Dedifferentiated amniotic fluid mesenchymal stem cell (primary cell): Measurements from ENCODE around the gene CYTH1.
A peak's percentile ranks its signal among the peaks of the same experiment; 100 is the strongest.

ENCODE experiments used
- DNase-seq: peaks from one replicate; pipeline ENCODE4 v3.0.0-alpha.2; 2016; ENCODE audit errors: extremely low spot score

CYTH1 gene

DNA sequence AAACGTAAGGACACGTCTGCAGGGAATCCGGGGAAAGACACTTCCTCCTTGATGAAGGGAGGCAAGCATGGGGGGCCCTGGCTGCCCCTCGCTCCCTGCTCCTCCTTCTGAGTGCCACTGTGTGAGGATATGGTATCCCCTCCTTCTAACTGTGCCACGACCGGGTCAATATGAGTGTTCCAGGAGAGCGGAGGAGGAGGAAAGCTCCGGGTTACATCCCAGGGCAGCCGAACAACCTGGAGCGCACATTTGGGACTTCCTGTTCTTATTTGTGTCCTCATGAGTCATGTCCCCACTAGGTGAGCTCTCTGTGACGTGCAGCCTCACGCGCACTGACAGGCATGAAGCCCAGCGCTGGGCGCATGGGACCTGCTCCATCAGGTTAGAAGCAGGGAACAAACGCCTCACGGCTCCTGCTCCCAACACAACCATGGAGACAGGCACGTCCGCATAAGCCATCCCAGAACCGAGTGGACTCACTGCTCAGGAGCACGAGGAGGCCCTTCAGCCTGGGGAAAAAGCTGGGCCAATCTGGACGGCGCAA, 112.0 kb downstream of the CYTH1 start:
- DNase-seq, result no peak

DNA sequence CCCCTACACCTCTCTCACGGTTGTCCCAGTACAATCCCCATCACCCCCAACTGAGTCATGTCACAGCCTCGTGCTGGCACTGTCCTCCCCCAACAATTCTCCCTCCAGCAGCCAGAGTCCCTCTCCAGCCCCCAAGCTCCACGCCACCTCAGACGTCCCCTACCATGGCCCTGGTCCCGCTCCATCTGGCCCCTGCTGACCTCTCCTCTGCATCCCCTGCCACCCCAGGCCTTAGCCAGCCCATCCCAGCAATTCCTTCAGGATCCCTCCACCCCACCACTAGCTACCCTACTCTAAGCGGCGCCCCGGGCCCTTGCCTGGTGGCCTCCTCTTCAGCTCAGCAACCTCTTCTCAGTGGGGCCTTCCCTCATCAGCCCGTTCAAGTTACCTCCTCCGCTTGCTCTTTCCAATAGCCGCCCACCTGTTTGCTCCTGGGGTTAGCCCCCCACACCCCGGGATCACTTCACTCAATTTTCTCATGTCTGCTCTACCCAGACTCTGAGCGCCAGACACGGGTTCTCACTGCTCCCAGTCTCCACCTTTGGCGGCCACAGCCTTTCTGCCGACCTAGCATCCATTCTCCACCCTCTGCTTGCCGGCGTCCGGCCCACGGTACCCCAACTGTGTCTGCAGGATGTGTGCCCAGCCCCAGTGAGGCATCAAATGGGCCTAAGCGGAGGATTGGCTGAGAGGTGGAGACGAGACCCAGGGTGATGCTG, 112.7 kb downstream of the CYTH1 start:
- DNase-seq, result no peak

DNA sequence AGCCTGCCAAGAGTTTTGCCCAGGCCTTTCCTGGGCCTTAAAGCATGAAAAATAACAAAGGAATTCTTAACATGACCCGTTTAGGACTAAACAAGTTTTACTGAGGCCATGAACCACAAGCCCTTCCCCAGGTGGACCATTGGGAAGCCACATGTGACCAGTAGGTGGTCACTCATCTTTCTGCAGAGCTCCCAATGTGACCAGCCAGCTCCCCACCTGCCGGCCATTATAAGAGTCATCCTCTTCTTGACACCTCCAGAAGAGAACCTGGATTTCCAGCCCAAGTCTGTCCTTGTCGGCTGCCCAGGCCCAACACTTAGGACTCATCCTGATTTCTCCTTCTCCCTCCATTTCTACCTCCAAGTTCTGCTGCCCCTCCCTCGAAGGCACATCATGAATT, 113.2 kb downstream of the CYTH1 start:
- DNase-seq, result no peak

DNA sequence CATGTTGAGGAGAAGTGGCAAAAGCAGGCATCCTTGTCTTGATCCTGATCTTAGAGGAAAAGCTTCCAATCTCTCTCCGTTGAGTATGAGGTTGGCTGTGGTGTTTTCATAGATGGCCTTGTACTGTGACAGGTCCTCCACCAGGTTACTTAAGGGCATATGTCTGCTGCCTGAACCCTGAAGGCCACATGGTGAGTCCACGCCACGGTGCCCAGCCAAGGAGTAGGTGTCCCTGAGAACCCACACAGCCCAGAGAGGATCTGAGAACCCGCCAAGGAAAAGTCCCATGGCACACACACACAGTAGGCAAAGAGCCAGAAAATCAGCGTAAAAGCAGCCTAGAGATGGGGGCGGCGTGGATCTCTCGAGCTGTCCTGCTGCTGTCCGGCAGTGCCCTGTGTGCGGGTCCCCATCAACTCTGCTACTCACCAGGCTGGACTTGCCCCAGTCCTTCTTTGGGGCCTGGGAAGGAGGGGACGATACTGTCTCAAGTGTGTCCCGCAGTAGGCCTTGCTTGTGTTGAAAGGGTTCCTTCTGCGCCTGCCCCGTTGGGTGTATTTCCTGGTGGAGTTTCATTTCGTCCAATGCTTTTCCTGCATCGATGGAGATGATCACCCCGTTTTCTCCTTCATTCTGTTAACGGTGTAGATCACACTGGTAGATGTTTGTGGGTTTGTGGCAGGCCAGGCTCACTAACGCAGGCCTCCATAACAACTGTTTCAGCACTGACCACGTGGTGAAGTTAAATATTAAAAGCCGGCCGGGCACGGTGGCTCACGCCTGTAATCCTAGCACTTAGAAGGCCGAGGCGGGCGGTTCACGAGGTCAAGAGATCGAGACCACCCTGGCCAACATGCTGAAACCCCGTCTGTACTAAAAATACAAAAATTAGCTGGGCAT, 114.1 kb downstream of the CYTH1 start:
- no peak for DNase-seq

DNA sequence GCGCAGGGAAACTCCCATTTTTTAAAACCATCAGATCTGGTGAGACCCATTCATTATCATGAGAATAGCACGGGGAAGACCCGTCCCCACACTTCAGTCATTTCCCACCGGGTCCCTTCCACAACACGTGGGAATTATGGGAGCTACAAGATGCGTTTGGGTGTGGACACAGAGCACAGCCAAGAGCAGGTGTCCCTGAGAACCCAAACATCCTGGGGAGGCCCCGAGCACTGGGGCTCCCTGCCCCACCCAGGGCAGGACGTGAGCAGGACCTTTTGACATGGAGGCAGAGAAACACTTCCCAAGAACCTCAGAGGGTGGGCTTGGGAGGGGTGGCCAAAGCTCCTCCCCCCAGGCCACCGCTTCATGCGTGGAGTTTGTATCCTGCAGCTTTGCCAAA, 115.0 kb downstream of the CYTH1 start:
- DNase-seq, result no peak

DNA sequence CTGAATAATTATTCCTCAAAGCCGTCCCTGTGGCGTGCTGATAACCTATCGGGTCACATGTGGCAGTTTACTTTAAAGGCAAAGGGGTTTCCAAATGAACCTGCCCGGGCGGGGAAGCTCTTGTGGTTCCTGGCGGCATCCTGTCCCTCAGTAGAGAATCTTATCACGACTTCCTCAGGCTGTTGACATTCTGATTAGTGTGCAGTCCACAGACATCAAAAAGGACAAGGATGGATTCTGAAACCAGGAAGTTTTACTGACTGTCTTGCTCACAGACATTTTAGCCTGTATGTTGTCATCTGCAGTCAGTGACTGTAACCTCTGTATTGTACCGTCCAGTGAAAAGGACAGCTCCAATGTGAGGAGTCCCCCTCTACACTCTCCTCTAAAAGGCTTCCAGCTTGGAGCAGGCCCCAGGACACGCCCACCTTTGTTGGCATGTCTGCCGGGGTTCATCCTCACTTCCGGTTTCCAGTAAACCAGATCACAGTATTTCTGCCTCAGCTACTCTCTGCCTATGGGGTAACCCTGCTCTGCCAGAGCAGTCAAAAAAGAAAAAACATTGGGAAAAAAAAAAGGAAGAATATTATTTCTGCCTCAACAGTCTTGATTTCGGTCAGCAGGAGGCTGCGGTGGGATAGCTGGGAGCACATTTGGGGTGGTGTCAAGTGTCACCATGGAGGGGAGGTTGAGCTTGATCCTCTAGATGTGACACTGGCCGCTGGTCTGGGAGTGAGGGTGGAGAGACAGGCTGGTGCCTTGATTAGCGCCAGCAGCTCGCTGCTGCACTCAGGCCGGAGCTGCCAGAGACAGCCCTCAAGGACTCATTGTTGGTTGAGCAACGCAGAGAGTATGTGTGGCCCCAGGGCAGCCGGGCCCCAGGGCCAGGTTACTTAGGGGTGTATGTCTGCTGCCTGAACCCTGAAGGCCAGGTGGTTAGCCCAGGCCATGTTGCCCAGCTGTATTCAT, 115.8 kb downstream of the CYTH1 start:
- DNase-seq, result no peak

DNA sequence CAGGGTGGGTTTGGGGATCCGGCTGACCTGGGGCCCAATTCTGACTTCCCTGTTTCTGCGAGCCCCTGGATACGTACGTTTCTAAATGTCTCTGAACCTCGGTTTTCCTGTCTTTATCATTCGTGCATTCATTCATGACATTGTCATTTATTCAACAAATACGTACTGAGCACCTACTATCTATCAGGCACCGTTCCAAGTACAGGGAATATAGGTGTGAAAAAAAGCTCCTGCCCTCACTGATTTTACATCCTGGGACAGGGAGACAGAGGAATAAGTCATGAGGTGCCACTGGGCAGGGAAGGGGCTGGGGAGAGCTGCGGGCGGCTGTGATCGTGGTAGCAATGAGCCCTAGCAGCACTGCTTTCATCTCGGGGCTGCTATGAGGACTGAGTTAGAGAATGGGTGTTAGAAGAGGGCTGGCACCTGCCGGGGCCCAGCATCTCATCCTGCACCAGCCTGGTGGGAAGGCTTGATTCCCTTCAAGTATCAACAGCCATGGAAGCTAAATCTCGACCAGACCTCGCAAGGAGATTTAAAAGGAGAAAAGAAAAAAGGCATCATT, 116.6 kb downstream of the CYTH1 start:
- DNase-seq, result no peak

DNA sequence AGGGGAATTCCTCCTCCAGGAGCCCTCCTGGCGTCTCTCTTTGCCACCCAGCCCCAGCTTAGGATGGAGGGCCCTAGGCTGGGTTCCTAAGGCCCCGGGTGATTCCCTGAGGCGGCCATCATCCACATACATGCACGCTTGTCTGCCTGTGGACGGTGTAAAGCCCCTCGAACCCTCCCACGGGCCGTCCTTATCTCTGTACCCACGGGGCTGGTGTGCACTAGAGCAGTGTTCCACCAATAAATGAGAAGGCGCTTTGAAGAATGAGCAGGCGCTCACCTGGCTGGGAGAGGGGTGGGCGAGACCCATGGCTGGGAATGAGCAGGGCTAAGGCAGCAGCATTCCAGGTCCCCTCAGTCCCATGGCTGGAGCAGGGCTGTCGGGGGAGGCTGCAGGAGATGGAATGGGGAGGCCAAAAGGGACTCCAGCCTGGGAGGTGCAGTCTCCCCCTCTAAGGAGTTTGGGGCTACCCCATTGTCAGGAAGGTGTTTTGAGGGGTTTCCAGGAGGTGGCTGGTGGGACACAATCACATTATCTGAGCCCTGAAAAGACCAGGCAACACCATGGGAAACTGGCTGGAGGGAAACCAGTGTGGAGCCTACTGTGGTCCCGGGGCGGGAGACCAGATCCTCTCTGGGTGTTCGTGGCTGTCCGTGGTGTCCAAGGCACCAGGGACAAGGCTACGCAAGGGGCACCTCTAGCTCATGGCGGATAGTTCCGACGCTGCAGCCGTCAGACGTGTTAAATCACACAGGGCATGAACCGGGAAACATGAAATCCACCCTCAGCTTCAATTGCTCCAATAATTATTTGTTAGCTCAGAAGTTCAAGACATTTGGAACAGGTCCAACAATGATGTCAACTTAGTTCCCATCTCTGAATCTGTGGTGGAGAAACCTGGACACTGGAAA, 117.3 kb downstream of the CYTH1 start:
- no peak for DNase-seq

DNA sequence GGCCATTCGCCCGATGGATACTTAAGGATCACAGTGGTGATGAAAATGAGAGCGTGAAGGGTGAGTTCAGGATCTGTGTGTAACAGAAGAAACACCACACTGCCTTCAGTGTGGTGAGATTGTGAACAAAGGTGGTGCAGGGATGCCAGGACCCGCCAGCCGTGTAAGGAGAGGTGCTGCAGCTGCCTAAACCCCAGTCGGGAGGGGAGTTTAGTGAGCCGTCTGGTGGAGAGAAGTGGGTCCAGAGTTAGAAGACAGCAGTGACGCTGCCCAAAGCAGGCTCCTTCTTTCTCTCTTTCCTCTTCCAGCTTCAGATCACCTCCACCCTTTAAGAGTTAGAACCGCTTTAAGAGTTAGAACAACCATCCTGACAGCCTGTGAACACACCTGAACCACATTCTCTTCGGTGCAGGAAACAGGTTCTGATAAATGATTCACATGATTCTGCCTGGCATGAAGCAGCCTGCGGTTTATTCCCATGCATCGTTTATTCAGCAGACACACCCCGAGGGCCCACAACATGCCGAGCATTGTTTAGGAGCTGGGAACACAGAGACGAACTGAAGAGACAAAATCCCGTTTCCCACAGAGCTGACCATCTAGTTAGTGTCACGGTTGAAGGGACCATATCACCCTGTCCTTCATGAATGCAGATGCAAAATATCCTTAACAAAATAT, 120.8 kb downstream of the CYTH1 start:
- DNase-seq, result peak; percentile 75

DNA sequence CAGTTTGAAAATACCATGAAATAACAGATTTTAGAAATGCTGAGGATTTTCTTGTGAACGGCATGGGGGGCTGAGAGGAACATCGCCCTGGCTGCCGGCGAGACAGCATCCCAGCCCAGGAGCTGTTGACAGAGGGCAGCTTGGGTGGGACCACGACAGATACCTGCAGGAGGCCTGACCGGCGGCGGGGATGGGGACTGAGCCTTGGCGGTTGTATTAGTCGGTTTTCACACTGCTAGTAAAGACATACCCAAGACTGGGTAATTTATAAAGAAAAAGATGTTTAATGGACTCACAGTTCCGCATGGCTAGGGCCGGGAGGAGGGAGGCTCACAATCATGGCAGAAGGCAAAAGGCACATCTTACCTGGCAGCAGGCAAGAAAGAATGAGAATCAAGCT, 122.5 kb downstream of the CYTH1 start:
- DNase-seq, result no peak

DNA sequence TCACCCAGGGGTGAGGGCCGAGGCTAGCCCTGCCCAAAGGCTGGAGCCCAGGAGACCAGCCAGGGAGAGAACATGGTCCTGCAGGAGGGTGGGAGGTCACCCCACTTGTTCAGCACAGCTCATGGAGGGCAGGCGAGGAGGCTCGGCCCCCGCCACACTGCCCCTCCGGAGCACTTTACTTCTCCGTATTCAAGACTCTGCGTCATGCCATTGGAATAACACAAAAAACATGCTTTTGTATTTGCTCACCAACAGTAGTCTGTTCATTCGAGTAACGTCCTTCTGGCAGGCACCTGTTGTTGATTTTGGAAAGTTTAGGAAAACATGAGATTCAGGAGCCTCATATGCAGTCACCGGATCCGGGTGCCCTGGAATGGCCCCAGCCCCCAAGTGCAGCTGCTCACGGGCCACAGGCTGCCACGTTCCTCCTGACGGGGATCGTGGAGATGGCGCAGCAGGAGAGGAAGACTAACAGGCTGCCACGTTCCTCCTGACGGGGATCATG, 123.7 kb downstream of the CYTH1 start:
- DNase-seq, result peak; percentile 45

DNA sequence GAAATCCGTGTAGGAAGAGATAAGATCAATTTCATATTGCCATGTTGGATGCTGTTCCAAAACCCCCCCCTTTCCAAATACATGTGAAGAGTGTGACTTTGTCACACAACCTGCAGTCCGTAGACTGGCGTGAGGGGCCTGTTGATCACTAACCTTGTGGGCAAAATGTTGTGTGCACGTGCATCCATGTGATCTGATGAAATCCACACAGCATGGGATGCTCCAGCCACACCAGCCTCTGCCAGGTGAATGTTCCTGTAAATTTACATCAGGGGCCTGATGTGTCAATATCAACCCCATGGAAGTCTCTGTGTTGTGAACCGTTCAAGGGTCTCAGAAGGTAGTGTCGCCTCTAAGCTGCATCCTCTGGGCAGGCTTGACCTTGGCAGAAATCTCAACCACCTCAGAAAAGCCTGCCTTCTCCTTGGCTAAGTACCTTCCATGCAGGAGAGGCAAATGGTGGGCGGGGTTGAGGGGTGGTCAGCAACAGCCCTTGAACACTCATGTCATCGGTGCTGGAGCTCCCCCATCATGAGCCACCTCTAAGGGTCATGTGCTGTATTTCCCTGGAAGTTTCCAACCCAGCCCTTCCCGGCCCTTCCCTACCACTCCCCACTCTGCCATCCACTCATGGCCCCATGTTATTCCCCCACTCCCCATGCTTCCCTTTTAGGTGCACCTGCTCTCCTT, 126.7 kb downstream of the CYTH1 start:
- DNase-seq, result no peak

DNA sequence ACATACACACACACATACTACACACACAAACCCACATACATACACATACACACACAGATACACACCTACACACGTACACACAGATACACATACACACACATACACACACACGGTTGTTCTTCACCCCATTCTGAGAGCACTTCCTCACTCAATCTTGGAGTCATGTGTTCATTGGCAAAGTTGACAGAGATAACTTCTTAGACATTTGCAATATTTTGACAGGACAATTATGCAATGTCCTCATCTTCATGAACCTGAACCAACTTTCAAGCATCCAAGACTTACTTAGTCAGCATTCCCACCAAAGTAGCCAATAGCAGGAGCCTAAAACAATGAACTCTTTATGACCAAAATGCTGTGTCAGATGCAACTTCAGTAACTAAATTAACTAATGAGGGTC, 127.7 kb downstream of the CYTH1 start:
- DNase-seq, result no peak

DNA sequence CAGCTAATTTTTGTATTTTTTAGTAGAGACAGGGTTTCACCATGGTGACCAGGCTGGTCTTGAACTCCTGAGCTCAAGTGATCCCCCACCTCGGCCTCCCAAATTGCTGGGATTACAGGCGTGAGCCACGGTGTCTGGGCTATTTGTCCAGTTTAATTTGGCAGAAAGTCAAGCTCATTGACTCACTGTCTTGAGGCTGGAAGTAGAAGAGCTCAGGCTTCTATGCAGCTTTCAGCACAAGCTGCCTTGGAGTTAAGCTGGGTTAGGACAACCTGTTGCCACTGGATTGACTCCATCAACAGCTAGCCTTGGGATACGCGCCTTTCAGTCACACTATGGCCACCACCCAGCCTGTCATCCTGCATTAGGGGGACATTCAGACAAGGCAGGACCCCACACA, 128.7 kb downstream of the CYTH1 start:
- peak; percentile 21 for DNase-seq

DNA sequence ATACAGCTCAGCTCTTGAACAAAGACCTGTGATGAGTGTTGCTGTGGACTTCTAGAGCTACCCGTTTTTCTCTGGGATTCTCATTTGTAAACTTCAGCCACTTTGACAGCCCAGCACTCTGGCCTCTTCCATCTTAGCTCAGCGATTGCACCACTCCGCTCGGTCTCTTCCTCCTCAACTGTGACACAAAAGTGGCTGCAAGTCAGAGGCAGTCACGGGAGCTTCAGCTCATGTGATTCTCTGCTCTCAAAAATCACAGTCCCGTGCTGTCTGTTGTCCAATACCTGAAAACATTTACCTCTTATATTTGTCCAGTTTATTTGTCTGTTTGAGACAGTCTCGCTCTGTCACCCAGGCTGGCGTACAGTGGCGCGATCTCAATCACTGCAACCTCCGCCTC, 129.2 kb downstream of the CYTH1 start:
- DNase-seq, result no peak

DNA sequence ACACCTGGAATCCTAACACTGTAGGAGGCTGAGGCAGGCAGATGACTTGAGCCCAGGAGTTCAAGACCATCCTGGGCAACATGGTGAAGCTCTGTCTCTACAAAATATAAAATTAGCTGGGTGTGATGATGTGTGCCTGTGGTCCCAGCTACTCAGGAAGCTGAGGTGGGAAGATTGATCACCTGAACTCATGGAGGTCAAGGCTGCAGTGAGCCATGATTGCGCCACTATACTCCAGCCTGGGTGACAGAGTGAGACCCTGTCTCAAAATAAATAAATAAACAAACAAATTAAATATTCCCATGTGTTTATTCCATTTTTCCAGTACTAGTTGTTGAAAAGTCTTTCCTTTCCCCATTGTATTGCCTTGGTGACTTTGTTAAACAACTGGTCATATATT, 130.0 kb downstream of the CYTH1 start:
- no peak for DNase-seq

DNA sequence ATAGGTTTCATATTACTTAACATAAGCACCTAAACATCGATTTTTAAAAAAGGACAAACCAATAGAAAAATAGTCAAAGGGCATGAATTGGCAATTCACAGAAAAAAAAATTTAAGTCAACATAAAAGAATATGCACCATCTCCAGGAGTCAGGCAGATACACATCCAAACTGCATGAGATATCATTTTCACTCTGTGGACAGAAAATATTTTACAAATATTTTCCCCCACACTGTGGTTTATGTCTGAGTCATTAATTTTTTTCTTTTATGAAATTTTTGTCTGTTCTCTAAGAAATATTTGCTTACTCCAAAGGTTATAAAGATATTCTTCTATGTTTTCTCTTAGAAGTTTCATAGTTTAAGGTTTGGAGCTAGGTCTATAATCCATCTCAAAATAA, 130.5 kb downstream of the CYTH1 start:
- DNase-seq, result no peak

DNA sequence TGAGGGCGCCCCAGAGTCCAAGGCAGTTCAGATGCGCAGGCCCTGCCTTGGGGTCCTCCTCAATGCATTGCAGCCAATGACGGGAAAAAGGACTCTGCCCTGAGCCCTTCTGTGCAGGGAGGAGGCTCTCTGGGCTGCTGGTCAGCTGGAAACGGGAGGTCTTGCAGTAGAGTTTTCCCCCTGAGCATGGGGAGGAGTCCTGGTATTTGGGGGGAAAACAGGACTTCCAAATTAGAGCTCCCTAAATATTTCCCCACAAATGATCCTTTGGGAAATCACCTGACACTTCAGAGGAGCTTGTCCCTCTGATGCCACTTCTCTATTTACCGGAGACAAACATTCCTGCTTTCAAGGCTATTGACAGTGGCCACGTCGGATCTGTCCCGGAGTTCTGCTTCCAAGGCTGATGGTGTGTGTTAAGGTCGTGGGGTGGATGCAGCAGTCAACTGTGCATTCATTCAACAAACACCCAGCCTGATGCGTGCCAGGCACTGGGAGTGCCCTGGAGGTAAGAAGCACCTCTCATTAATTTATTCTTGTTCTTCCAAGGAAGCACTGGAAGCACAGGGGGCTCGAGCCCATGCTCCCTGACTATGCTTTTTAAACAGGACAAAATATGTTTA, 131.9 kb downstream of the CYTH1 start:
- no peak for DNase-seq

DNA sequence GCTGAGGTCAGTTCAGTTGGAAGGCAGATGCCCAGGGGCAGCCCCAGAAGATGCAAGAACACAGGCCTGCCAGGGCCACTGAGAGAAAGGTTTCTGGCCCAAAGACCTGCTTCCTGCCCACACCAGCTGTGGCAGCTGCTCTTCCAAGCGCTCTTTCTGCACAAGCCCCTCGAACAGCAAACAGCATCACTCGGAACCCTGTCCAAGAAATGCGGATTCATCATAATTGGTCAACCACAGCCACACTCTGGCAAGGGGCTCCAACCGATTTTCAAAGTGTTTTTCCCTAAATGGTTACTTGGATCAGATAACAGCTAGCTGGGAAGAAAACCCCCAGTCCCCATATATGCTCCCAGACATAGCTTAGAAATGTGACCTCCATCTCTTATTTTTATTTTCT, 133.8 kb downstream of the CYTH1 start:
- no peak for DNase-seq
